ENCODE results near the gene SCGN.

Gene SCGN

GRCh38 chr6:25640891-25641290 lies 11.1 kb upstream of the SCGN start:
- no peak for DNase-seq (ENCODE audit: low read depth in 2 of 2)

- DNase-seq (ENCODE audit: low read depth in 2 of 2) = no peak
These were observed 10.6 kb upstream of the SCGN start for GRCh38 chr6:25641377-25641776.

GRCh38 chr6:25641940-25642666 lies 9.9 kb upstream of the SCGN start:
- no peak for DNase-seq (ENCODE audit: low read depth in 2 of 2)

GRCh38 chr6:25642667-25643328 lies 9.2 kb upstream of the SCGN start:
- no peak for DNase-seq (ENCODE audit: low read depth in 2 of 2)

- no peak for DNase-seq (ENCODE audit: low read depth in 2 of 2)
These were observed 6.1 kb upstream of the SCGN start for GRCh38 chr6:25645916-25646315.

GRCh38 chr6:25649611-25650010 lies 2.4 kb upstream of the SCGN start:
- no peak for DNase-seq (ENCODE audit: low read depth in 2 of 2)

GRCh38 chr6:25655723-25656122 lies 3.7 kb downstream of the SCGN start:
- DNase-seq (ENCODE audit: low read depth in 2 of 2) = no peak

GRCh38 chr6:25659633-25660368 lies 7.8 kb downstream of the SCGN start:
- no peak for DNase-seq (ENCODE audit: low read depth in 2 of 2)

- DNase-seq (ENCODE audit: low read depth in 2 of 2) = no peak
These were observed 8.5 kb downstream of the SCGN start for GRCh38 chr6:25660512-25660911.

- DNase-seq (ENCODE audit: low read depth in 2 of 2) = no peak
These were observed 9.2 kb downstream of the SCGN start for GRCh38 chr6:25661129-25661779.

GRCh38 chr6:25665455-25665854 lies 13.4 kb downstream of the SCGN start:
- DNase-seq (ENCODE audit: low read depth in 2 of 2) = no peak

GRCh38 chr6:25669413-25669812 lies 17.4 kb downstream of the SCGN start:
- DNase-seq (ENCODE audit: low read depth in 2 of 2) = no peak

GRCh38 chr6:25670208-25670607 lies 18.2 kb downstream of the SCGN start:
- DNase-seq (ENCODE audit: low read depth in 2 of 2) = no peak

GRCh38 chr6:25670793-25671513 lies 18.9 kb downstream of the SCGN start:
- DNase-seq (ENCODE audit: low read depth in 2 of 2) = no peak

GRCh38 chr6:25671652-25672051 lies 19.6 kb downstream of the SCGN start:
- DNase-seq (ENCODE audit: low read depth in 2 of 2) = no peak

- DNase-seq (ENCODE audit: low read depth in 2 of 2) = no peak
These were observed 23.2 kb downstream of the SCGN start for GRCh38 chr6:25675167-25675566.

- no peak for DNase-seq (ENCODE audit: low read depth in 2 of 2)
These were observed 24.8 kb downstream of the SCGN start for GRCh38 chr6:25676775-25677174.

- DNase-seq (ENCODE audit: low read depth in 2 of 2) = no peak
These were observed 29.8 kb downstream of the SCGN start for GRCh38 chr6:25681848-25682247.

- no peak for DNase-seq (ENCODE audit: low read depth in 2 of 2)
These were observed 30.3 kb downstream of the SCGN start for GRCh38 chr6:25682324-25682723.

- DNase-seq (ENCODE audit: low read depth in 2 of 2) = no peak
These were observed 32.5 kb downstream of the SCGN start for GRCh38 chr6:25684565-25684964.

- DNase-seq (ENCODE audit: low read depth in 2 of 2) = no peak
These were observed 33.2 kb downstream of the SCGN start for GRCh38 chr6:25685251-25685650.

- no peak for DNase-seq (ENCODE audit: low read depth in 2 of 2)
These were observed 33.9 kb downstream of the SCGN start for GRCh38 chr6:25685896-25686295.

Measured in activated CD4-positive, alpha-beta T cell treated with anti-CD3 and anti-CD28 coated beads for 24 hours (primary cell).